Duodenal mucosa (tissue), 2 donors: ENCODE measurements around the gene EEA1.

Source experiments
- H3K27ac ChIP-seq: one replicate; pipeline ENCODE4 v1.7.0; 2013; ENCODE audit warnings: low read depth, low read length
- H3K27me3 ChIP-seq, 2 donors: one replicate each; pipeline ENCODE4 v1.7.0; 2013; ENCODE audit warnings: low read length in 2 of 2, control low read depth in 1 of 2; ENCODE audit not compliant: insufficient read depth in 2 of 2, control insufficient read depth in 1 of 2
- H3K36me3 ChIP-seq, 2 donors: one replicate each; pipeline ENCODE4 v1.7.0; 2013; ENCODE audit warnings: low read length in 2 of 2, control low read depth in 1 of 2; ENCODE audit not compliant: insufficient read depth in 2 of 2, control insufficient read depth in 1 of 2
- H3K4me1 ChIP-seq, 2 donors: one replicate each; pipeline ENCODE4 v1.7.0; 2013; ENCODE audit warnings: low read length in 2 of 2, control low read depth in 1 of 2; ENCODE audit not compliant: insufficient read depth in 2 of 2, control insufficient read depth in 1 of 2
- H3K4me3 ChIP-seq, 2 donors: one replicate each; pipeline ENCODE4 v1.7.0; 2013; ENCODE audit warnings: low read length in 2 of 2, low read depth in 1 of 2
- H3K9ac ChIP-seq, 2 donors: one replicate each; pipeline ENCODE4 v1.7.0; 2013; ENCODE audit warnings: low read length in 2 of 2, low read depth in 1 of 2
- H3K9me3 ChIP-seq, 2 donors: one replicate each; pipeline ENCODE4 v1.7.0; 2013; ENCODE audit warnings: low read length in 2 of 2, control low read depth in 1 of 2; ENCODE audit not compliant: control insufficient read depth in 1 of 2

EEA1 gene

DNA sequence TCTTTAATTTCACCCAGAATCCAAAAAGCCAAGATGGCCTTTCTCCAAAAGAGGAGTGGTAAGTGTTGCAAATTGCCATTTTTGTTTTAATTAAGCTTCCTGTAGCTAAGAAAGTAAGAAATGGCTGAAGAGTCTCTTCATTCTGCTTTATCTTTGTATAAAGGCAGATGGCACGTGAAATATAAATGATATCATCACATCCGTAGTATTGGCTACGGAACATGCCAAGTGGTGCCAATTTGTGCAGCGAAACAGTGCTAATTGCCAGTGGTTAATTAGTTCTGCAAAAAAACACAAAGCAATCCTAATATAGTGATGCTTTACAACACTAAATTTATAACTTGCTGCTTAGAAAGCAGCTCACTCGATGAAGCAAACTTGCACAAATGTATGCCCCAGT, 196.9 kb downstream of the EEA1 start:
- peaks cover 0 to 5% of the 10 kb centered on the region in 2 donors for H3K4me1 ChIP-seq
- no peaks in the 10 kb centered on the region for H3K36me3 ChIP-seq
- H3K27me3 ChIP-seq: no peaks in the 10 kb centered on the region
- no peak overlapping the region for H3K4me3 ChIP-seq
- no peak overlapping the region for H3K27ac ChIP-seq
- H3K9me3 ChIP-seq: no peaks in the 10 kb centered on the region
- no peak overlapping the region for H3K9ac ChIP-seq

DNA sequence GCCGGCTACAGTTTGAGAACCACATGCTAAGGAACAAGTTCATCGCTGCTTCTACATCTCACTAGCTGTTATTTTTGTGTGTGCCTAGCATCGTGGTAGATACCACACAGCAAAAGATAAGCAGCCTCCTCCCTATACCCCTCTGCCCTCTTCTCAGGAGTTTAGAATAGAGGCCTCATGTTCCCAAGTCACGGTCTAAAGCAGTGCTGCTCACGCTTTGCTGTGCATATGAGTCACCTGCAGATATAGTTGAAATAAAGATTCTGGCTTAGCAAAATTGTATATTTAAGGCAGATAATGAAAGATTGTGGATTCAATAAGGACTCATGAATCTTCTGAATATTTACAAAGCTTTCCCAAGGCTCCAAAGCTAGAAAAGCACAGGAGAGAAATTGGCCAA, 198.3 kb downstream of the EEA1 start:
- H3K36me3 ChIP-seq: no peaks in the 10 kb centered on the region
- H3K4me1 ChIP-seq: peaks cover 0 to 5% of the 10 kb centered on the region in 2 donors
- no peak overlapping the region for H3K9ac ChIP-seq
- no peak overlapping the region for H3K27ac ChIP-seq
- H3K27me3 ChIP-seq: no peaks in the 10 kb centered on the region
- H3K9me3 ChIP-seq: no peaks in the 10 kb centered on the region
- H3K4me3 ChIP-seq: no peak overlapping the region

DNA sequence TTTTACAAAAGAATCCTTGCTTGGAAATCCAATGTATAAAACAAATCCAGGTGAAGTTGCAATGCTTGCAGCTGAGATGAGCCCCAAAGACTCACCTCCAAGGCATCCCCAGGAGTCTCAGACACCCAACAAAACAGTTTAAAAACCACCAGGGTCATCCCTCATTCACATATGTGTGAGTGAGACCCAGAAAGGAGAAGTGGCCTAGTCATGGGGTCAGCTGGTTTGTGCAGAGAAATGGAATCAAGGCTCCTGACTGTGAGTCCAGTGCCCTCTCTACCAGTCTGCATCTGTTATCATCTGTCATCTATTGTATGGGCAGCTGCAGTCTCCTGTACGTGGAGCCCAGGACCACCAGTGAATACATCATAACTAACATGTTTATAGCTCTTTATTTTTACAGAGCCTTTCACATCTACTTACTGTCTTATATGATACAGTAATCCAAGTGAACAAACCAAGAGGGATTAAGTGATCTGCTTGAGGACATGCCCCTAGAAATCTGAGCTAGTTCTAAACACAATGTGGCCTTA, 199.3 kb downstream of the EEA1 start:
- no peak overlapping the region for H3K9ac ChIP-seq
- H3K4me3 ChIP-seq: no peak overlapping the region
- H3K27me3 ChIP-seq: no peaks in the 10 kb centered on the region
- no peaks in the 10 kb centered on the region for H3K36me3 ChIP-seq
- H3K4me1 ChIP-seq: peaks cover 0 to 5% of the 10 kb centered on the region in 2 donors
- no peaks in the 10 kb centered on the region for H3K9me3 ChIP-seq
- H3K27ac ChIP-seq: no peak overlapping the region

DNA sequence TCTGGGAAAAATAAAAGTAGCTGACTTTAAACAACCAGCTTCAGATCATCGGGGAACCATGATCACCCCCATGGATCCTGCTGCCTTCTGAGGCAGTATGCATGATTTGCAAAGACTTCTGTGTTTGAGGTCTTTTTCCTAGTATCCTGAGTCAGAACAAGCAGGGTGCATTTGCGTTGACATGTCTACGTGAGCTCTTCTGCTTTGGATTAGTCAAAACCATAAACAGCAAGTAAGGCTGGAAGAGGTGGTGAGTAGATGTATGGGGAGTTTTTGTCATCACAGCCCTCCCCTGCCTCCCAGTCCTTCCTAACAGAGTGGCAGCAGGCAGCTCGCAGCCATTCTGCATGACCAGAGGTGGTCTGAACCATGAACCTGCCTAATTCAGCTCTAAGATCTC, 202.2 kb downstream of the EEA1 start:
- H3K36me3 ChIP-seq: no peaks in the 10 kb centered on the region
- H3K4me3 ChIP-seq: no peak overlapping the region
- H3K9me3 ChIP-seq: no peaks in the 10 kb centered on the region
- no peak overlapping the region for H3K9ac ChIP-seq
- H3K27me3 ChIP-seq: no peaks in the 10 kb centered on the region
- no peak overlapping the region for H3K27ac ChIP-seq
- H3K4me1 ChIP-seq: no peaks in the 10 kb centered on the region

DNA sequence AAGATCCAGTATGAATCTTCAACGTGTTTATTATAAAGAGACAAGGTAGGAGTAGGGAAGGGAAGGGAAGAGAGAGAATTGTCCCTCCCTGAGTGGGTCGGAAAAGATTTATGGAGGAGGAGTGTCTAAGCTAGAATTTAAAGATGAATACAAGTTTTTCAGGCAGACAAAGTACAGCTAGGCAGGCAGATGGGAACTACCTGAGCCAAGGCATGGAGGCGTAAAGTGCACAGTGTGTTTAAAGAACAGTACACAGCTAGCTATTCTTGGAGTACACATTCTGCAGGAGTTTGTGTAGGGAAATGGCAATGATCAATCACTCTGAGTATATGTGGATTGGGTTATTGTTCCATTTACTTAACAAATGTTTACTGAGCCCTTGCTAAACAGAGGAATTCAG, 206.2 kb downstream of the EEA1 start:
- no peaks in the 10 kb centered on the region for H3K9me3 ChIP-seq
- H3K9ac ChIP-seq: no peak overlapping the region
- no peaks in the 10 kb centered on the region for H3K27me3 ChIP-seq
- no peaks in the 10 kb centered on the region for H3K4me1 ChIP-seq
- no peaks in the 10 kb centered on the region for H3K36me3 ChIP-seq
- H3K27ac ChIP-seq: no peak overlapping the region
- H3K4me3 ChIP-seq: no peak overlapping the region

DNA sequence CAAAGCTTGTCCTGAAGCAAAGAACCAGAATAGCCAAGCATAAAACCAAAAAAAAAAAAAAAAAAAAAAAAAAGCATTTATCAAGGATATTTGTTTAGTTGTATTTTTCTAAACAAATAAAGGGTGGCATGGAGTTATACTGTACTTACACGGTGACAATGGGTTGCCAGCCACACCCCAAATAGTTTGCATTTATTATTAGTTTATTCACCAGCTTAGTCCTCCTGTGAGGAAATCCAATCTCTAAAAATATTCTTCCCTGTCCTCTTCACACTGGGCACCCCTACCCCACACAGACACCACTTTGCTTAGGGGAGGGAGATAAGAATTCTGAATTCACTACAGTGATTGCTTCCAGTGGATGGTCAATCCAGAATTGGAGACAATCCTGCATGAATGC, 207.4 kb downstream of the EEA1 start:
- no peaks in the 10 kb centered on the region for H3K9me3 ChIP-seq
- no peak overlapping the region for H3K27ac ChIP-seq
- H3K9ac ChIP-seq: no peak overlapping the region
- H3K27me3 ChIP-seq: no peaks in the 10 kb centered on the region
- no peak overlapping the region for H3K4me3 ChIP-seq
- no peaks in the 10 kb centered on the region for H3K36me3 ChIP-seq
- no peaks in the 10 kb centered on the region for H3K4me1 ChIP-seq

DNA sequence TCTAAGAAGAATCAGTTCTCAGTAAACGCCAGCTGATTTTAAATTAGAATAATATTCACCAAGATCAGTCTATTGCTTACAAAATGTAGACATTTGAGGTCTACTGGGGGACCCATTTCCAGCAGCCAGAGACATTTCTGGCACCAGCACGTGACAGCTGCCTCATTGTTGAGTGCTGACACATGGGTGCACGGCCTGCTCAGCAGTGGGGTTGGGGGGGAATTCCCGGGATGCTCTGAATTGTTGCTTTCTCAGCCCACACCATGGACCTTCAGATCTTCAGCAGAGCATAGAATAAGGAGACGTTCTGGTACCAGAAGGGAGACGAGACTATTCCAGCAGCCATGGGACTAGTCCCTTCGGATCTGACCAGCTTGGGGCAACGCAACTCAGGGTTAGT, 208.0 kb downstream of the EEA1 start:
- Histone ChIP-seq H3K4me3 (no peak overlapping the region), H3K4me1 (no peaks in the 10 kb centered on the region), H3K36me3 (no peaks in the 10 kb centered on the region), H3K27ac (no peak overlapping the region), H3K27me3 (no peaks in the 10 kb centered on the region), H3K9me3 (no peaks in the 10 kb centered on the region), H3K9ac (no peak overlapping the region)
